K562 (cell line): ENCODE measurements around the gene NRXN3.

ENCODE experiments used
- ATF3 ChIP-seq, 2 experiments: fragments of 450-650 bp in 1 of 2; sonication (generic) in 1 of 2; formaldehyde crosslinking in 1 of 2; IDR thresholded peaks in 1 of 2; conservative IDR thresholded peaks in 1 of 2; 2 replicates each; pipeline versions ENCODE4 v1.6.1 to v1.8.1; 2016 to 2023; ENCODE audit warnings: mild to moderate bottlenecking in 2 of 2, moderate library complexity in 2 of 2, inconsistent platforms in 1 of 2, missing genetic modification reagents in 1 of 2
- CBFA2T3 ChIP-seq: fragments of 450-650 bp; IDR thresholded peaks from 2 replicates; pipeline ENCODE4 v1.6.1; 2017
- CHD4 ChIP-seq: fragments of 200-600 bp; sonication (generic); IDR thresholded peaks from 3 replicates; pipeline ENCODE4 v1.6.1; 2012; ENCODE audit warnings: low read depth, mild to moderate bottlenecking, mixed read lengths, low read length, inconsistent platforms; ENCODE audit not compliant: insufficient read depth, insufficient replicate concordance, poor library complexity, severe bottlenecking
- CTCF ChIP-seq, 3 experiments: IDR thresholded peaks in 2 of 3; conservative IDR thresholded peaks in 1 of 3; 2 replicates each; pipeline ENCODE4 v1.5.1; 2011 to 2012; ENCODE audit warnings: low read length in 3 of 3, mild to moderate bottlenecking in 3 of 3, control low read depth in 2 of 3, improper control_type of control experiment in 1 of 3, inconsistent platforms in 1 of 3, low read depth in 1 of 3, mixed read lengths in 1 of 3, moderate library complexity in 1 of 3; ENCODE audit not compliant: insufficient read depth in 2 of 3
- EP300 ChIP-seq: IDR thresholded peaks from 2 replicates; pipeline ENCODE4 v1.6.1; 2012; ENCODE audit warnings: low read length, improper control_type of control experiment
- MITF ChIP-seq: IDR thresholded peaks from 2 replicates; pipeline ENCODE4 v1.6.1; 2014; ENCODE audit warnings: antibody characterized with exemption
- POLR2A ChIP-seq: fragments of 450-650 bp; conservative IDR thresholded peaks from 2 replicates; pipeline ENCODE4 v1.6.1; 2016
- SP2 ChIP-seq: IDR thresholded peaks from 2 replicates; pipeline ENCODE4 v1.6.1; 2011; ENCODE audit warnings: mild to moderate bottlenecking, low read depth, low read length, moderate library complexity; ENCODE audit not compliant: poor library complexity, severe bottlenecking; ENCODE audit errors: extremely low read depth
- ZNF280B ChIP-seq: fragments of 250-450 bp; sonication (Bioruptor Pico); IDR thresholded peaks from 2 replicates; pipeline ENCODE4 v1.5.1; 2021; ENCODE audit warnings: mild to moderate bottlenecking
- ZNF354B ChIP-seq: fragments of 250-450 bp; sonication (Bioruptor Pico); IDR thresholded peaks from 2 replicates; pipeline ENCODE4 v1.4.0; 2020
- ZNF830 ChIP-seq: fragments of 250-450 bp; sonication (Bioruptor Pico); IDR thresholded peaks from 2 replicates; pipeline ENCODE4 v1.5.0; 2021; ENCODE audit warnings: mild to moderate bottlenecking

- TF ChIP-seq CHD4 (no peak), MITF (no peak), CBFA2T3 (no peak), EP300 (no peak), SP2 (no peak), ZNF280B (no peak), CTCF (IDR thresholded peaks at IDR 0.05 in 2 of 3, conservative IDR thresholded peaks at IDR 0.05 in 1 of 3; ENCODE audit: insufficient read depth in 2 of 3, low read depth in 1 of 3, low read length in 3 of 3) (no peak), ATF3 (IDR thresholded peaks at IDR 0.05) (no peak), ATF3 (CRISPR knock-in tag; conservative IDR thresholded peaks at IDR 0.05) (no peak), POLR2A (no peak), ZNF354B (CRISPR knock-in tag) (no peak), ZNF830 (CRISPR knock-in tag) (no peak)
Observed at GRCh38 chr14:79658221-79658620, 1488.0 kb downstream of the NRXN3 start.
